H1 (cell line): ENCODE results near the gene P2RX5. TPM values are rescaled to one million over a fixed set of nuclear protein-coding genes. Genes with fewer than 3 reads are reported as not detected.

Experiments
- CTCF ChIA-PET: fragments of 300-600 bp; sonication (Branson Sonifier 250); formaldehyde crosslinking; loops from one replicate; lab custom pipeline; 2021; ENCODE audit not compliant: partially characterized antibody; lab: Charles Lee
- POLR2A ChIA-PET: fragments of 300-600 bp; sonication (Branson Sonifier 250); formaldehyde crosslinking; loops from one replicate; lab custom pipeline; 2021; ENCODE audit warnings: inconsistent platforms; ENCODE audit not compliant: partially characterized antibody; lab: Charles Lee
- DNase-seq, 2 experiments: peaks; one replicate each; pipeline versions ENCODE4 v3.0.0 to v3.0.0-alpha.2; 2010 to 2022; ENCODE audit warnings: low spot score in 2 of 2, low read depth in 1 of 2, mixed read lengths in 1 of 2
- FAIRE-seq: peaks from 2 replicates; lab custom pipeline; 2011; peaks lifted over from hg19 to GRCh38; lab: Jason Lieb, UNC
- H2AFZ ChIP-seq: 2 replicates; pipeline ENCODE4 v1.8.1; 2012; ENCODE audit warnings: low read length, inconsistent platforms
- H2AK5ac ChIP-seq: 2 replicates; pipeline ENCODE4 v1.6.1; 2013; ENCODE audit warnings: low read depth, low read length
- H2BK120ac ChIP-seq: replicated peaks from 2 replicates; pipeline ENCODE3; 2013; ENCODE audit warnings: low read depth, low read length, inconsistent platforms
- H2BK12ac ChIP-seq: 2 replicates; pipeline ENCODE4 v1.6.1; 2013; ENCODE audit warnings: low read depth, low read length
- H2BK15ac ChIP-seq: 2 replicates; pipeline ENCODE4 v1.6.1; 2013; ENCODE audit warnings: low read length
- H2BK20ac ChIP-seq: 2 replicates; pipeline ENCODE4 v1.6.1; 2013; ENCODE audit warnings: low read length
- H2BK5ac ChIP-seq: 2 replicates; pipeline ENCODE4 v1.6.1; 2013; ENCODE audit warnings: low read depth, low read length
- H3K14ac ChIP-seq: 2 replicates; pipeline ENCODE4 v1.6.1; 2013; ENCODE audit warnings: inconsistent platforms; ENCODE audit not compliant: insufficient read length
- H3K18ac ChIP-seq: 2 replicates; pipeline ENCODE4 v1.6.1; 2013; ENCODE audit warnings: low read length; ENCODE audit errors: extremely low read depth
- H3K23ac ChIP-seq: 2 replicates; pipeline ENCODE4 v1.6.1; 2013; ENCODE audit warnings: inconsistent platforms; ENCODE audit not compliant: insufficient read length
- H3K23me2 ChIP-seq: 2 replicates; pipeline ENCODE4 v1.6.1; 2013; ENCODE audit warnings: low read depth, low read length
- H3K27ac ChIP-seq: 2 replicates; pipeline ENCODE4 v1.6.1; 2011; ENCODE audit warnings: low read depth, low read length, inconsistent platforms
- H3K27me3 ChIP-seq, 4 experiments: replicated peaks in 1 of 4; 1 replicate in 1 of 4; 2 replicates in 3 of 4; pipeline versions ENCODE4 v1.6.1 to v1.8.1; 2011 to 2013; ENCODE audit warnings: low read length in 3 of 4, mild to moderate bottlenecking in 3 of 4, inconsistent platforms in 2 of 4, mixed read lengths in 2 of 4, moderate library complexity in 1 of 4; ENCODE audit not compliant: control insufficient read depth in 3 of 4, insufficient read depth in 3 of 4; ENCODE audit errors: extremely low read depth in 1 of 4
- H3K36me3 ChIP-seq, 4 experiments: 2 replicates each; pipeline versions ENCODE4 v1.6.1 to v1.8.1; 2011 to 2013; ENCODE audit warnings: mild to moderate bottlenecking in 4 of 4, low read length in 3 of 4, moderate library complexity in 2 of 4, control low read depth in 1 of 4, inconsistent platforms in 1 of 4; ENCODE audit not compliant: insufficient read depth in 4 of 4, control insufficient read depth in 2 of 4
- H3K4ac ChIP-seq: replicated peaks from 2 replicates; pipeline ENCODE3; 2013; ENCODE audit warnings: low read length, low read depth, mixed read lengths, inconsistent platforms; ENCODE audit not compliant: insufficient read length
- H3K4me1 ChIP-seq, 4 experiments: replicated peaks in 1 of 4; 1 replicate in 1 of 4; 2 replicates in 3 of 4; pipeline versions ENCODE4 v1.6.1 to v1.8.1; 2011 to 2013; ENCODE audit warnings: low read length in 3 of 4, inconsistent platforms in 2 of 4, mixed read lengths in 1 of 4; ENCODE audit not compliant: insufficient read depth in 4 of 4, control insufficient read depth in 3 of 4
- H3K4me2 ChIP-seq, 2 experiments: 2 replicates each; pipeline versions ENCODE4 v1.6.1 to v1.8.1; 2011 to 2013; ENCODE audit warnings: low read depth in 2 of 2, low read length in 2 of 2, control low read depth in 1 of 2, inconsistent platforms in 1 of 2, mild to moderate bottlenecking in 1 of 2; ENCODE audit not compliant: insufficient read depth in 1 of 2
- H3K4me3 ChIP-seq, 4 experiments: fragments of 200-600, 300-600 bp in 1 of 4; sonication (generic), shearing (Covaris generic), sonication (Bioruptor Twin) in 1 of 4; 2 replicates each; pipeline versions ENCODE4 v1.5.1 to v1.8.1; 2011 to 2016; ENCODE audit warnings: low read length in 4 of 4, low read depth in 3 of 4, control low read depth in 2 of 4, inconsistent platforms in 2 of 4, mild to moderate bottlenecking in 2 of 4, mixed read lengths in 1 of 4, moderate library complexity in 1 of 4; ENCODE audit not compliant: insufficient read depth in 2 of 4; ENCODE audit errors: extremely low read depth in 1 of 4
- H3K56ac ChIP-seq: replicated peaks from 2 replicates; pipeline ENCODE3; 2013; ENCODE audit warnings: low read depth, mild to moderate bottlenecking, mixed read lengths, low read length, inconsistent platforms; ENCODE audit not compliant: insufficient read length
- H3K79me1 ChIP-seq: 2 replicates; pipeline ENCODE4 v1.6.1; 2013; ENCODE audit warnings: low read depth, low read length, control low read depth
- H3K79me2 ChIP-seq, 2 experiments: 2 replicates each; pipeline versions ENCODE4 v1.6.1 to v1.8.1; 2012 to 2013; ENCODE audit warnings: low read length in 2 of 2, mild to moderate bottlenecking in 2 of 2, inconsistent platforms in 1 of 2; ENCODE audit not compliant: insufficient read depth in 2 of 2, control insufficient read depth in 1 of 2
- H3K9ac ChIP-seq, 4 experiments: replicated peaks in 1 of 4; 1 replicate in 1 of 4; 2 replicates in 3 of 4; pipeline versions ENCODE4 v1.6.1 to v1.8.1; 2011 to 2013; ENCODE audit warnings: low read depth in 3 of 4, low read length in 3 of 4, control low read depth in 2 of 4, mild to moderate bottlenecking in 2 of 4, moderate library complexity in 2 of 4, inconsistent platforms in 1 of 4; ENCODE audit errors: extremely low read depth in 1 of 4
- H3K9me3 ChIP-seq, 2 experiments: 2 replicates each; pipeline versions ENCODE4 v1.6.1 to v1.8.1; 2012 to 2013; ENCODE audit warnings: mild to moderate bottlenecking in 2 of 2, moderate library complexity in 2 of 2, control low read depth in 1 of 2, inconsistent platforms in 1 of 2, low read depth in 1 of 2, low read length in 1 of 2, mixed read lengths in 1 of 2; ENCODE audit not compliant: insufficient read depth in 2 of 2
- H4K20me1 ChIP-seq, 2 experiments: replicated peaks in 1 of 2; 2 replicates each; pipeline versions ENCODE3 to v1.8.1; 2011 to 2013; ENCODE audit warnings: inconsistent platforms in 2 of 2, low read length in 2 of 2, mild to moderate bottlenecking in 1 of 2; ENCODE audit not compliant: insufficient read depth in 2 of 2, control insufficient read depth in 1 of 2
- H4K5ac ChIP-seq: 2 replicates; pipeline ENCODE4 v1.6.1; 2013; ENCODE audit warnings: low read length, low read depth, mixed read lengths, inconsistent platforms; ENCODE audit not compliant: insufficient read length
- H4K8ac ChIP-seq: 2 replicates; pipeline ENCODE4 v1.8.0; 2013; ENCODE audit warnings: mild to moderate bottlenecking, moderate library complexity, low read length, inconsistent platforms; ENCODE audit not compliant: insufficient read depth; ENCODE audit errors: extremely low read depth
- H4K91ac ChIP-seq: replicated peaks from 2 replicates; pipeline ENCODE3; 2013; ENCODE audit warnings: low read length, mixed read lengths, inconsistent platforms; ENCODE audit not compliant: insufficient read length
- ATF2 ChIP-seq: IDR thresholded peaks from 2 replicates; pipeline ENCODE4 v1.6.1; 2012; ENCODE audit warnings: low read length, inconsistent platforms
- CREB1 ChIP-seq: IDR thresholded peaks from 2 replicates; pipeline ENCODE4 v1.6.1; 2012; ENCODE audit warnings: inconsistent platforms
- GABPA ChIP-seq: IDR thresholded peaks from 2 replicates; pipeline ENCODE4 v1.6.1; 2011; ENCODE audit warnings: mild to moderate bottlenecking, low read length, moderate library complexity, borderline replicate concordance; ENCODE audit not compliant: insufficient read depth
- GTF2F1 ChIP-seq: IDR thresholded peaks from 2 replicates; pipeline ENCODE4 v1.6.1; 2012; ENCODE audit warnings: low read depth, low read length, improper control_type of control experiment, borderline replicate concordance
- NRF1 ChIP-seq: IDR thresholded peaks from 2 replicates; pipeline ENCODE4 v1.6.1; 2011; ENCODE audit warnings: mild to moderate bottlenecking, low read depth, low read length, improper control_type of control experiment
- WGBS, 2 experiments: shearing (Covaris generic) in 1 of 2; methylation state at CpG; one replicate each; pipeline versions ENCODE4 v1.1.6 to v1.1.7; 2013 to 2015; ENCODE audit warnings: low lambda C conversion rate in 2 of 2, mixed read lengths in 2 of 2, inconsistent platforms in 1 of 2, low coverage in 1 of 2, missing lambda C conversion rate in 1 of 2; ENCODE audit not compliant: insufficient replicate concordance in 2 of 2, insufficient coverage in 1 of 2, insufficient read length in 1 of 2; ENCODE audit errors: extremely low coverage in 1 of 2, missing lambda C conversion rate in 1 of 2; 5-methylcytosine and 5-hydroxymethylcytosine counted together
- polyA plus RNA-seq, 7 experiments: library from polyadenylated mRNA; depleted of rRNA in 3 of 7; stranded (reverse) in 5 of 7; unstranded in 2 of 7; fragments of >200 nt in 5 of 7; fragments of 200-250 nt in 2 of 7; gene quantifications; 1 replicate in 5 of 7; 2 replicates in 1 of 7; 4 replicates in 1 of 7; pipeline versions ENCODE4 v1.2.1 to v1.2.3, GENCODE V29; 2011 to 2013; ENCODE audit warnings: missing spikeins in 2 of 7, mixed read lengths in 2 of 7
- total RNA-seq: library from RNA; stranded (reverse); fragmentation: NEBNext Ultra II Directional; extraction: Animal tissue kit (Norgen Biotek cat#: 25700); gene quantifications from 2 replicates; pipeline ENCODE4 v1.2.1, GENCODE V29; 2021
- TF ChIP-seq, protein P1 (sequence below), 3 experiments: IDR thresholded peaks; 1 replicate in 2 of 3; 2 replicates in 1 of 3; pipeline versions ENCODE4 v1.5.1 to v1.6.1; 2011; ENCODE audit warnings: low read length in 3 of 3, mild to moderate bottlenecking in 3 of 3, inconsistent platforms in 2 of 3, low read depth in 1 of 3, moderate library complexity in 1 of 3; ENCODE audit not compliant: insufficient read depth in 1 of 3; ENCODE audit errors: control extremely low read depth in 1 of 3

Gene P2RX5
- total and polyA plus RNA-seq, 2 of the 8 experiments (the other 6 are each of a cell fraction or from before 2014, with no cell fraction given) = 12.0 to 15.6 TPM

GRCh38 chr17:3688852-3689261 is 7.1 kb downstream of the P2RX5 start:
- no peak overlapping the region for H3K56ac ChIP-seq
- no peak overlapping the region for H3K23ac ChIP-seq
- H2BK20ac ChIP-seq = no peak overlapping the region
- H3K4me2 ChIP-seq = no peak overlapping the region
- peaks cover 0 to 3% (median 0%) of the 10 kb centered on the region in 4 experiments; a peak in 3 of 7 replicates for H3K4me1 ChIP-seq
- H3K4me3 ChIP-seq = no peak overlapping the region
- H2BK15ac ChIP-seq = no peak overlapping the region
- no peak for FAIRE-seq
- no peaks in the 10 kb centered on the region for H3K79me1 ChIP-seq
- no peaks in the 10 kb centered on the region for H3K27me3 ChIP-seq
- H3K27ac ChIP-seq = no peak overlapping the region
- H3K9me3 ChIP-seq = no peaks in the 10 kb centered on the region
- H4K20me1 ChIP-seq = peaks cover 0 to 4% of the 10 kb centered on the region in 2 experiments
- CTCF ChIA-PET = interaction anchor here (1.4 to 3.2 kb wide), 3 partner anchors 10 to 15 kb away, joined by 3 to 17 read pairs (median 4); no protein-coding TSS in a partner anchor
- no peak overlapping the region for H2AFZ ChIP-seq
- no peak overlapping the region for H4K8ac ChIP-seq
- TF ChIP-seq NRF1 (no peak), ATF2 (no peak), CREB1 (no peak), GABPA (no peak), GTF2F1 (no peak)
- TF ChIP-seq, protein P1, sequence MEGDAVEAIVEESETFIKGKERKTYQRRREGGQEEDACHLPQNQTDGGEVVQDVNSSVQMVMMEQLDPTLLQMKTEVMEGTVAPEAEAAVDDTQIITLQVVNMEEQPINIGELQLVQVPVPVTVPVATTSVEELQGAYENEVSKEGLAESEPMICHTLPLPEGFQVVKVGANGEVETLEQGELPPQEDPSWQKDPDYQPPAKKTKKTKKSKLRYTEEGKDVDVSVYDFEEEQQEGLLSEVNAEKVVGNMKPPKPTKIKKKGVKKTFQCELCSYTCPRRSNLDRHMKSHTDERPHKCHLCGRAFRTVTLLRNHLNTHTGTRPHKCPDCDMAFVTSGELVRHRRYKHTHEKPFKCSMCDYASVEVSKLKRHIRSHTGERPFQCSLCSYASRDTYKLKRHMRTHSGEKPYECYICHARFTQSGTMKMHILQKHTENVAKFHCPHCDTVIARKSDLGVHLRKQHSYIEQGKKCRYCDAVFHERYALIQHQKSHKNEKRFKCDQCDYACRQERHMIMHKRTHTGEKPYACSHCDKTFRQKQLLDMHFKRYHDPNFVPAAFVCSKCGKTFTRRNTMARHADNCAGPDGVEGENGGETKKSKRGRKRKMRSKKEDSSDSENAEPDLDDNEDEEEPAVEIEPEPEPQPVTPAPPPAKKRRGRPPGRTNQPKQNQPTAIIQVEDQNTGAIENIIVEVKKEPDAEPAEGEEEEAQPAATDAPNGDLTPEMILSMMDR (IDR thresholded peaks at IDR 0.05; ENCODE audit: control extremely low read depth in 1 of 3, insufficient read depth in 1 of 3, low read depth in 1 of 3, low read length in 3 of 3) = no peak
- POLR2A ChIA-PET = interaction anchor here (0.6 kb wide), 1 partner anchor 204 kb away, joined by 3 read pairs; the partner anchor contains the start of gene CAMKK1
- no peak overlapping the region for H3K9ac ChIP-seq
- no peak overlapping the region for H2BK12ac ChIP-seq
- no peaks in the 10 kb centered on the region for H3K36me3 ChIP-seq
- no peak overlapping the region for H4K5ac ChIP-seq
- H3K4ac ChIP-seq = no peak overlapping the region
- H3K23me2 ChIP-seq = no peaks in the 10 kb centered on the region
- peak in 1 of 2 experiments; percentile 45 for DNase-seq
- 0 out of 2 replicates have a peak overlapping the region, but pooled peaks have one; percentile 7 for H2BK5ac ChIP-seq
- H3K18ac ChIP-seq = no peak overlapping the region
- no peak overlapping the region for H2AK5ac ChIP-seq
- no peak overlapping the region for H3K14ac ChIP-seq
- no peak overlapping the region for H4K91ac ChIP-seq
- no peaks in the 10 kb centered on the region for H3K79me2 ChIP-seq
- H2BK120ac ChIP-seq = no peak overlapping the region
- WGBS, 2 experiments = 91% methylated on average over 11 of the region's 14 CpGs; no CpG with 5 or more reads in 1 of the 2 experiments
